ENCODE measurements around the gene HMGA1. TPM values are rescaled to one million over a fixed set of nuclear protein-coding genes. Genes with fewer than 3 reads are reported as not detected.

HMGA1 gene
- total and polyA plus RNA-seq, 10 of the 15 experiments (the other 5 are each of a cell fraction or from before 2014, with no cell fraction given): 13.4 to 885 (median 508) TPM

- TF ChIP-seq, protein P1, sequence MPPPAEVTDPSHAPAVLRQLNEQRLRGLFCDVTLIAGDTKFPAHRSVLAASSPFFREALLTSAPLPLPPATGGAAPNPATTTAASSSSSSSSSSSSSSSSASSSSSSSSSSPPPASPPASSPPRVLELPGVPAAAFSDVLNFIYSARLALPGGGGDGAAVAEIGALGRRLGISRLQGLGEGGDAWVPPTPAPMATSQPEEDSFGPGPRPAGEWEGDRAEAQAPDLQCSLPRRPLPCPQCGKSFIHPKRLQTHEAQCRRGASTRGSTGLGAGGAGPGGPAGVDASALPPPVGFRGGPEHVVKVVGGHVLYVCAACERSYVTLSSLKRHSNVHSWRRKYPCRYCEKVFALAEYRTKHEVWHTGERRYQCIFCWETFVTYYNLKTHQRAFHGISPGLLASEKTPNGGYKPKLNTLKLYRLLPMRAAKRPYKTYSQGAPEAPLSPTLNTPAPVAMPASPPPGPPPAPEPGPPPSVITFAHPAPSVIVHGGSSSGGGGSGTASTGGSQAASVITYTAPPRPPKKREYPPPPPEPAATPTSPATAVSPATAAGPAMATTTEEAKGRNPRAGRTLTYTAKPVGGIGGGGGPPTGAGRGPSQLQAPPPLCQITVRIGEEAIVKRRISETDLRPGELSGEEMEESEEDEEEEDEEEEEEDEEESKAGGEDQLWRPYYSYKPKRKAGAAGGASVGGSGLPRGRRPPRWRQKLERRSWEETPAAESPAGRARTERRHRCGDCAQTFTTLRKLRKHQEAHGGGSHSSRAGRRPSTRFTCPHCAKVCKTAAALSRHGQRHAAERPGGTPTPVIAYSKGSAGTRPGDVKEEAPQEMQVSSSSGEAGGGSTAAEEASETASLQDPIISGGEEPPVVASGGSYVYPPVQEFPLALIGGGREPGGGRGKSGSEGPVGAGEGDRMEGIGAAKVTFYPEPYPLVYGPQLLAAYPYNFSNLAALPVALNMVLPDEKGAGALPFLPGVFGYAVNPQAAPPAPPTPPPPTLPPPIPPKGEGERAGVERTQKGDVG (CRISPR knock-in tag; IDR thresholded peaks at IDR 0.05): no peak
- no peak for TF ChIP-seq CHD4 (IDR thresholded peaks at IDR 0.05)
- TF ChIP-seq ZNF622 (IDR thresholded peaks at IDR 0.05): no peak
- TF ChIP-seq, protein P2, sequence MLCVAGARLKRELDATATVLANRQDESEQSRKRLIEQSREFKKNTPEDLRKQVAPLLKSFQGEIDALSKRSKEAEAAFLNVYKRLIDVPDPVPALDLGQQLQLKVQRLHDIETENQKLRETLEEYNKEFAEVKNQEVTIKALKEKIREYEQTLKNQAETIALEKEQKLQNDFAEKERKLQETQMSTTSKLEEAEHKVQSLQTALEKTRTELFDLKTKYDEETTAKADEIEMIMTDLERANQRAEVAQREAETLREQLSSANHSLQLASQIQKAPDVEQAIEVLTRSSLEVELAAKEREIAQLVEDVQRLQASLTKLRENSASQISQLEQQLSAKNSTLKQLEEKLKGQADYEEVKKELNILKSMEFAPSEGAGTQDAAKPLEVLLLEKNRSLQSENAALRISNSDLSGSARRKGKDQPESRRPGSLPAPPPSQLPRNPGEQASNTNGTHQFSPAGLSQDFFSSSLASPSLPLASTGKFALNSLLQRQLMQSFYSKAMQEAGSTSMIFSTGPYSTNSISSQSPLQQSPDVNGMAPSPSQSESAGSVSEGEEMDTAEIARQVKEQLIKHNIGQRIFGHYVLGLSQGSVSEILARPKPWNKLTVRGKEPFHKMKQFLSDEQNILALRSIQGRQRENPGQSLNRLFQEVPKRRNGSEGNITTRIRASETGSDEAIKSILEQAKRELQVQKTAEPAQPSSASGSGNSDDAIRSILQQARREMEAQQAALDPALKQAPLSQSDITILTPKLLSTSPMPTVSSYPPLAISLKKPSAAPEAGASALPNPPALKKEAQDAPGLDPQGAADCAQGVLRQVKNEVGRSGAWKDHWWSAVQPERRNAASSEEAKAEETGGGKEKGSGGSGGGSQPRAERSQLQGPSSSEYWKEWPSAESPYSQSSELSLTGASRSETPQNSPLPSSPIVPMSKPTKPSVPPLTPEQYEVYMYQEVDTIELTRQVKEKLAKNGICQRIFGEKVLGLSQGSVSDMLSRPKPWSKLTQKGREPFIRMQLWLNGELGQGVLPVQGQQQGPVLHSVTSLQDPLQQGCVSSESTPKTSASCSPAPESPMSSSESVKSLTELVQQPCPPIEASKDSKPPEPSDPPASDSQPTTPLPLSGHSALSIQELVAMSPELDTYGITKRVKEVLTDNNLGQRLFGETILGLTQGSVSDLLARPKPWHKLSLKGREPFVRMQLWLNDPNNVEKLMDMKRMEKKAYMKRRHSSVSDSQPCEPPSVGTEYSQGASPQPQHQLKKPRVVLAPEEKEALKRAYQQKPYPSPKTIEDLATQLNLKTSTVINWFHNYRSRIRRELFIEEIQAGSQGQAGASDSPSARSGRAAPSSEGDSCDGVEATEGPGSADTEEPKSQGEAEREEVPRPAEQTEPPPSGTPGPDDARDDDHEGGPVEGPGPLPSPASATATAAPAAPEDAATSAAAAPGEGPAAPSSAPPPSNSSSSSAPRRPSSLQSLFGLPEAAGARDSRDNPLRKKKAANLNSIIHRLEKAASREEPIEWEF (IDR thresholded peaks at IDR 0.05; ENCODE audit: insufficient replicate concordance, low read depth, low read length): no peak
- peak; percentile 78 for TF ChIP-seq IKZF1 (conservative IDR thresholded peaks at IDR 0.05)
- TF ChIP-seq NKRF (conservative IDR thresholded peaks at IDR 0.05): peak; percentile 68
- no peak for TF ChIP-seq SMAD5 (IDR thresholded peaks at IDR 0.05; ENCODE audit: low read depth)
- no peak for TF ChIP-seq FOXK2 (IDR thresholded peaks at IDR 0.05)
- TF ChIP-seq, protein P3, sequence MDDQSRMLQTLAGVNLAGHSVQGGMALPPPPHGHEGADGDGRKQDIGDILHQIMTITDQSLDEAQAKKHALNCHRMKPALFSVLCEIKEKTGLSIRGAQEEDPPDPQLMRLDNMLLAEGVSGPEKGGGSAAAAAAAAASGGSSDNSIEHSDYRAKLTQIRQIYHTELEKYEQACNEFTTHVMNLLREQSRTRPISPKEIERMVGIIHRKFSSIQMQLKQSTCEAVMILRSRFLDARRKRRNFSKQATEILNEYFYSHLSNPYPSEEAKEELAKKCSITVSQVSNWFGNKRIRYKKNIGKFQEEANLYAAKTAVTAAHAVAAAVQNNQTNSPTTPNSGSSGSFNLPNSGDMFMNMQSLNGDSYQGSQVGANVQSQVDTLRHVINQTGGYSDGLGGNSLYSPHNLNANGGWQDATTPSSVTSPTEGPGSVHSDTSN (IDR thresholded peaks at IDR 0.05; ENCODE audit: insufficient replicate concordance, low read depth, low read length): no peak
- no peak for TF ChIP-seq HSF1 (IDR thresholded peaks at IDR 0.05; ENCODE audit: low read depth, low read length)
- TF ChIP-seq, protein P4, sequence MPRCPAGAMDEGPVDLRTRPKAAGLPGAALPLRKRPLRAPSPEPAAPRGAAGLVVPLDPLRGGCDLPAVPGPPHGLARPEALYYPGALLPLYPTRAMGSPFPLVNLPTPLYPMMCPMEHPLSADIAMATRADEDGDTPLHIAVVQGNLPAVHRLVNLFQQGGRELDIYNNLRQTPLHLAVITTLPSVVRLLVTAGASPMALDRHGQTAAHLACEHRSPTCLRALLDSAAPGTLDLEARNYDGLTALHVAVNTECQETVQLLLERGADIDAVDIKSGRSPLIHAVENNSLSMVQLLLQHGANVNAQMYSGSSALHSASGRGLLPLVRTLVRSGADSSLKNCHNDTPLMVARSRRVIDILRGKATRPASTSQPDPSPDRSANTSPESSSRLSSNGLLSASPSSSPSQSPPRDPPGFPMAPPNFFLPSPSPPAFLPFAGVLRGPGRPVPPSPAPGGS (IDR thresholded peaks at IDR 0.05; ENCODE audit: borderline replicate concordance, insufficient read depth, low read depth, low read length, poor library complexity, severe bottlenecking): peak; percentile 54
- no peak for TF ChIP-seq STAT1 (conservative IDR thresholded peaks at IDR 0.05)
- no peak for TF ChIP-seq SIX5 (IDR thresholded peaks at IDR 0.05; ENCODE audit: low read depth, low read length, severe bottlenecking)
Observed at GRCh38 chr6:34237722-34238584, 1.3 kb downstream of the HMGA1 start (continued).

Measured in GM12878 (cell line).